Iris pigment epithelial cell (primary cell): ENCODE results near the gene USP17L10.
"Not testable (repeated sequence)": the region's sequence is repeated elsewhere in the genome, so short reads cannot be mapped to it uniquely, and the experiment has no call there.

ENCODE experiments used
- DNase-seq: peaks from one replicate; pipeline ENCODE4 v3.0.0-alpha.2; 2011; ENCODE audit warnings: low read depth

USP17L10 gene

DNA sequence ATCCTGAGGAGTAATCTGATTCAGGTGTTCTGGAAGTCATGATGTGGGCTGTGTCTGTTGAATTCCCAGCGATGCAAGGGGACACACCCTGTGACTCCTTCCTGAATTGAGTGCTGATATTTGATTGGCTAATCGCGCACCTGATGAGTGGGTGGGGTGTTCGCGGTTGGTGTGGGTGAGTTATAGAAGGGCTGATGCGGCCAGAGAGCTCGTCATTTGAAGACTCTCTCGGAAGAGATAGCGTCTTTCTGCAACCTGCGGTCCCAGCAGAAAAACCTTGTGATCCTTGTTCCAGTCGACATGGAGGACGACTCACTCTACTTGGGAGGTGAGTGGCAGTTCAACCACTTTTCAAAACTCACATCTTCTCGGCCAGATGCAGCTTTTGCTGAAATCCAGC lies at the start of gene USP17L10:
TSS of gene USP17L10 (plus strand) at position 301 of the 400 bp plus-strand sequence. CDS start at position 301, 0 bp downstream.
- DNase-seq, result not testable (repeated sequence)

DNA sequence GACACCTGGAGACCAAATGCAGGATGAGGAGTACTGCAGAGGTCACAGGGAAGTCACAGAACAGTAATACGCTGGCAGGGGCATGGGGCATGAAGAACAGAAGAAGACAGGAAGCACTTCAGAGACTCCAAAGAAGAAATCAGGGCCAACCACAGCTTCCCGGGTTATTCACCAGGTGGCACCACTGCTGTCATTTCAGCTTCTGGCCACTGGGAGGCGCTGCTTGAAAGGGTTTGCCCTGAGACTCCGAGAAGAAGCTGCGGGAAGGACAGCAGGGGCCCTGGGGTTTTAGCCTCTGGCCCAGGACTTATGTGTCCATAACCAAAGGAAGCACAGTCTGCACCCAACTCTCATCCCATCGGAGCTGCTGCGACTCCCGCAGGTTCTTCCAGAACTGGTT lies 44.5 kb upstream of the USP17L10 start:
- DNase-seq, result peak; percentile 46

- not testable (repeated sequence) for DNase-seq
Observed at GRCh38 chr4:9169791-9170459, 40.5 kb upstream of the USP17L10 start, which contains the start of gene FAM90A26. Gene FAM90A26, plus strand, starts transcription at chr4:9170409. Its CDS starts 2,764 bp downstream, at chr4:9173173.

DNA sequence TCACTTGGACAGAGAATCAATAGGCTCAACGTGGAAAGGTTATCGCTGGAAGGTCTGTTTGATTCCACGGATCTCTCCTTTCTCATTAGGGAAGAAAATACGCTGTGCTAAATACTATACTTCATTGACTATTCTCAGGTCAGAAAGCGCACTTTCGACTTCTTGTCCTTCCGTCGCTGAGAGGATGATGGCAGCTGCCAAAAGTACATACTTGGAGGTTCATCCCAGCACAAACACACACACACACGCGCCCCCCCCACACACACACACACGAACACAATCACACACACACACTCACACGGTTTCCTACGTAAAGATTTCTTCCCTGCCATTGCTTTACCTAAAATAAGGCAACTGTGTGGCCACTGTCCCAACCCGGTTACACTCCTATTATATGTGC lies 4.2 kb downstream of the USP17L10 start:
- DNase-seq, result not testable (repeated sequence)

DNA sequence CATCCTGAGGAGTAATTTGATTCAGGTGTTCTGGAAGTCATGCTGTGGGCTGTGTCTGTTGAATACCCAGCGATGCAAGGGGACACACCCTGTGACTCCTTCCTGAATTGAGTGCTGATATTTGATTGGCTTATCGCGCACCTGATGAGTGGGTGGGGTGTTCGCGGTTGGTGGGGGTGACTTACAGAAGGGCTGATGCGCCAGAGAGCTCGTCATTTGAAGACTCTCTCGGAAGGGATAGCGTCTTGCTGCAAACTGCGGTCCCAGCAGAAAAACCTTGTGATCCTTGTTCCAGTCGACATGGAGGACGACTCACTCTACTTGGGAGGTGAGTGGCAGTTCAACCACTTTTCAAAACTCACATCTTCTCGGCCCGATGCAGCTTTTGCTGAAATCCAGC lies 4.6 kb downstream of the USP17L10 start, which contains the start of gene USP17L11:
TSS of gene USP17L11 (plus strand) at position 301 of the 400 bp plus-strand sequence. CDS start at position 301, 0 bp downstream.
- DNase-seq, result not testable (repeated sequence)

DNA sequence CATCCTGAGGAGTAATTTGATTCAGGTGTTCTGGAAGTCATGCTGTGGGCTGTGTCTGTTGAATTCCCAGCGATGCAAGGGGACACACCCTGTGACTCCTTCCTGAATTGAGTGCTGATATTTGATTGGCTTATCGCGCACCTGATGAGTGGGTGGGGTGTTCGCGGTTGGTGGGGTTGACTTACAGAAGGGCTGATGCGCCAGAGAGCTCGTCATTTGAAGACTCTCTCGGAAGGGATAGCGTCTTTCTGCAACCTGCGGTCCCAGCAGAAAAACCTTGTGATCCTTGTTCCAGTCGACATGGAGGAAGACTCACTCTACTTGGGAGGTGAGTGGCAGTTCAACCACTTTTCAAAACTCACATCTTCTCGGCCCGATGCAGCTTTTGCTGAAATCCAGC lies 9.4 kb downstream of the USP17L10 start, which contains the start of gene USP17L12:
TSS of gene USP17L12 (plus strand) at position 301 of the 400 bp plus-strand sequence. CDS start at position 301, 0 bp downstream.
- not testable (repeated sequence) for DNase-seq

DNA sequence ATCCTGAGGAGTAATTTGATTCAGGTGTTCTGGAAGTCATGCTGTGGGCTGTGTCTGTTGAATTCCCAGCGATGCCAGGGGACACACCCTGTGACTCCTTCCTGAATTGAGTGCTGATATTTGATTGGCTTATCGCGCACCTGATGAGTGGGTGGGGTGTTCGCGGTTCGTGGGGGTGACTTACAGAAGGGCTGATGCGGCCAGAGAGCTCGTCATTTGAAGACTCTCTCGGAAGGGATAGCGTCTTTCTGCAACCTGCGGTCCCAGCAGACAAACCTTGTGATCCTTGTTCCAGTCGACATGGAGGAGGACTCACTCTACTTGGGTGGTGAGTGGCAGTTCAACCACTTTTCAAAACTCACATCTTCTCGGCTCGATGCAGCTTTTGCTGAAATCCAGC lies 14.1 kb downstream of the USP17L10 start, which contains the start of gene USP17L13:
TSS of gene USP17L13 (plus strand) at position 301 of the 400 bp plus-strand sequence. CDS start at position 301, 0 bp downstream.
- not testable (repeated sequence) for DNase-seq

DNA sequence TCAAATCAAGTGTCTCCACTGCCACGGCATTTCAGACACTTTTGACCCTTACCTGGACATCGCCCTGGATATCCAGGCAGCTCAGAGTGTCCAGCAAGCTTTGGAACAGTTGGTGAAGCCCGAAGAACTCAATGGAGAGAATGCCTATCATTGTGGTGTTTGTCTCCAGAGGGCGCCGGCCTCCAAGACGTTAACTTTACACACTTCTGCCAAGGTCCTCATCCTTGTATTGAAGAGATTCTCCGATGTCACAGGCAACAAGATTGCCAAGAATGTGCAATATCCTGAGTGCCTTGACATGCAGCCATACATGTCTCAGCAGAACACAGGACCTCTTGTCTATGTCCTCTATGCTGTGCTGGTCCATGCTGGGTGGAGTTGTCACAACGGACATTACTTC lies 19.8 kb downstream of the USP17L10 start:
- not testable (repeated sequence) for DNase-seq

DNA sequence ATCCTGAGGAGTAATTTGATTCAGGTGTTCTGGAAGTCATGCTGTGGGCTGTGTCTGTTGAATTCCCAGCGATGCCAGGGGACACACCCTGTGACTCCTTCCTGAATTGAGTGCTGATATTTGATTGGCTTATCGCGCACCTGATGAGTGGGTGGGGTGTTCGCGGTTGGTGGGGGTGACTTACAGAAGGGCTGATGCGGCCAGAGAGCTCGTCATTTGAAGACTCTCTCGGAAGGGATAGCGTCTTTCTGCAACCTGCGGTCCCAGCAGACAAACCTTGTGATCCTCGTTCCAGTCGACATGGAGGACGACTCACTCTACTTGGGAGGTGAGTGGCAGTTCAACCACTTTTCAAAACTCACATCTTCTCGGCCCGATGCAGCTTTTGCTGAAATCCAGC lies 23.6 kb downstream of the USP17L10 start, which contains the start of gene USP17L15:
TSS of gene USP17L15 (plus strand) at position 301 of the 400 bp plus-strand sequence. CDS start at position 301, 0 bp downstream.
- DNase-seq, result not testable (repeated sequence)

- peak; percentile 5 for DNase-seq
Observed at GRCh38 chr4:9238461-9238860, 28.0 kb downstream of the USP17L10 start.

- not testable (repeated sequence) for DNase-seq
Observed at GRCh38 chr4:9243579-9243978, 33.1 kb downstream of the USP17L10 start, which contains the start of gene USP17L17. Gene USP17L17, plus strand, starts transcription at chr4:9243879. Its CDS starts 0 bp downstream, at chr4:9243879.

DNA sequence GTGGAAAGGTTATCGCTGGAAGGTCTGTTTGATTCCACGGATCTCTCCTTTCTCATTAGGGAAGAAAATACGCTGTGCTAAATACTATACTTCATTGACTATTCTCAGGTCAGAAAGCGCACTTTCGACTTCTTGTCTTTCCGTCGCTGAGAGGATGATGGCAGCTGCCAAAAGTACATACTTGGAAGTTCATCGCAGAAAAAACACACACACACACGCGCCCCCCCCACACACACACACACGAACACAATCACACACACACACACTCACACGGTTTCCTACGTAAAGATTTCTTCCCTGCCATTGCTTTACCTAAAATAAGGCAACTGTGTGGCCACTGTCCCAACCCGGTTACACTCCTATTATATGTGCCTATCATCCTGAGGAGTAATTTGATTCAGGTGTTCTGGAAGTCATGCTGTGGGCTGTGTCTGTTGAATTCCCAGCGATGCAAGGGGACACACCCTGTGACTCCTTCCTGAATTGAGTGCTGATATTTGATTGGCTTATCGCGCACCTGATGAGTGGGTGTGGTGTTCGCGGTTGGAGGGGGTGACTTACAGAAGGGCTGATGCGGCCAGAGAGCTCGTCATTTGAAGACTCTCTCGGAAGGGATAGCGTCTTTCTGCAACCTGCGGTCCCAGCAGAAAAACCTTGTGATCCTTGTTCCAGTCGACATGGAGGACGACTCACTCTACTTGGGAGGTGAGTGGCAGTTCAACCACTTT lies 37.7 kb downstream of the USP17L10 start, which contains the start of gene USP17L18:
TSS of gene USP17L18 (plus strand) at position 678 of the 728 bp plus-strand sequence. CDS start at position 678, 0 bp downstream.
- DNase-seq, result peak; percentile 2

- not testable (repeated sequence) for DNase-seq
Observed at GRCh38 chr4:9253078-9253477, 42.6 kb downstream of the USP17L10 start, which contains the start of gene USP17L19. Gene USP17L19, plus strand, starts transcription at chr4:9253378. Its CDS starts 0 bp downstream, at chr4:9253378.

GRCh38 chr4:9257824-9258223 lies 47.4 kb downstream of the USP17L10 start, which contains the start of gene USP17L20:
Gene USP17L20, plus strand, starts transcription at chr4:9258124. Its CDS starts 0 bp downstream, at chr4:9258124.
- DNase-seq, result not testable (repeated sequence)
